Right lobe of liver (tissue), 4 donors: ENCODE data around the gene RBM33.

Experiments used
- POLR2A ChIP-seq: fragments of 450-650 bp; IDR thresholded peaks from one replicate; pipeline ENCODE4 v1.6.1; 2017; ENCODE audit warnings: antibody characterized with exemption, mild to moderate bottlenecking
- TF ChIP-seq, protein P1 (sequence below), 4 donors: fragments of 200-600 bp in 3 of 4; fragments of 450-650 bp in 1 of 4; IDR thresholded peaks; one replicate each; pipeline versions ENCODE4 v1.5.1 to v1.8.0; 2016 to 2022; ENCODE audit warnings: antibody characterized with exemption in 4 of 4, mild to moderate bottlenecking in 2 of 4
- donor health status: DM: no; HTN: no; CAD: no.
- donor health status: DM: no; HTN: no; CAD: no.
- donor health status: DM: no; HTN: yes; CAD: no.

GRCh38 chr7:155762655-155763054 is 118.2 kb downstream of the RBM33 start:
- TF ChIP-seq, protein P1, sequence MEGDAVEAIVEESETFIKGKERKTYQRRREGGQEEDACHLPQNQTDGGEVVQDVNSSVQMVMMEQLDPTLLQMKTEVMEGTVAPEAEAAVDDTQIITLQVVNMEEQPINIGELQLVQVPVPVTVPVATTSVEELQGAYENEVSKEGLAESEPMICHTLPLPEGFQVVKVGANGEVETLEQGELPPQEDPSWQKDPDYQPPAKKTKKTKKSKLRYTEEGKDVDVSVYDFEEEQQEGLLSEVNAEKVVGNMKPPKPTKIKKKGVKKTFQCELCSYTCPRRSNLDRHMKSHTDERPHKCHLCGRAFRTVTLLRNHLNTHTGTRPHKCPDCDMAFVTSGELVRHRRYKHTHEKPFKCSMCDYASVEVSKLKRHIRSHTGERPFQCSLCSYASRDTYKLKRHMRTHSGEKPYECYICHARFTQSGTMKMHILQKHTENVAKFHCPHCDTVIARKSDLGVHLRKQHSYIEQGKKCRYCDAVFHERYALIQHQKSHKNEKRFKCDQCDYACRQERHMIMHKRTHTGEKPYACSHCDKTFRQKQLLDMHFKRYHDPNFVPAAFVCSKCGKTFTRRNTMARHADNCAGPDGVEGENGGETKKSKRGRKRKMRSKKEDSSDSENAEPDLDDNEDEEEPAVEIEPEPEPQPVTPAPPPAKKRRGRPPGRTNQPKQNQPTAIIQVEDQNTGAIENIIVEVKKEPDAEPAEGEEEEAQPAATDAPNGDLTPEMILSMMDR (IDR thresholded peaks at IDR 0.05) = no peak
- TF ChIP-seq POLR2A = no peak
